SK-MEL-5 (cell line): ENCODE data around the gene PLCH1. TPM values are rescaled to one million over a fixed set of nuclear protein-coding genes. Genes with fewer than 3 reads are reported as not detected.

Experiments
- DNase-seq: peaks from one replicate; pipeline ENCODE4 v3.0.0-alpha.2; 2016; ENCODE audit warnings: low read depth, low spot score
- in situ Hi-C: cut with HindIII; loops from 2 replicates; pipeline ENCODE4 v1.10.0; 2016; ENCODE audit warnings: low sequenced_read_pairs, high pct_unique_total_duplicates, low pct_unique_long_range_greater_than_20kb
- total RNA-seq: library from RNA; depleted of rRNA; stranded (reverse); fragments of >200 nt; shearing (Covaris generic); gene quantifications from 2 replicates; pipeline ENCODE4 v1.2.3, GENCODE V29; 2014

The PLCH1 gene
- total RNA-seq, 1 experiment from 2014 or later = 0.26 TPM

DNA sequence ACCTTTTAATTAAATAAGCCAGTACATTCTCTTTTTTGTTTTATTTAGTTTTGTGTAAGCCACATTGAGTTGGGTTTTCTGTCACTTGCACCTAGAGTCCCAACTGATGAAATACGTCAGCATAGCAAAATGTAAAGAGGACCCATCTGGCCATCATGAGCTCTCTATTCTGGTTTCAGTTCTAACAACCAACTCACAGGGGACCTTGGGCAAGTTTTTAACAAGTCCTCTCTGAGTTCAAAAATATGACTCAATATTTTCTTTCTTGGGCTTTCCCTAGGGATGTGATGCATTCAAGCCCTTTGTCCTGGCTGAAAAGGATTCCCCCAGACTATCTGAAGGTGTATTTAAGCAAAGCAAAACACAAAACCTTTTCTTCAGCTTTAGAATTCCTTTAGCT lies 32.9 kb downstream of the PLCH1 start:
- in situ Hi-C loops = no loop called here

DNA sequence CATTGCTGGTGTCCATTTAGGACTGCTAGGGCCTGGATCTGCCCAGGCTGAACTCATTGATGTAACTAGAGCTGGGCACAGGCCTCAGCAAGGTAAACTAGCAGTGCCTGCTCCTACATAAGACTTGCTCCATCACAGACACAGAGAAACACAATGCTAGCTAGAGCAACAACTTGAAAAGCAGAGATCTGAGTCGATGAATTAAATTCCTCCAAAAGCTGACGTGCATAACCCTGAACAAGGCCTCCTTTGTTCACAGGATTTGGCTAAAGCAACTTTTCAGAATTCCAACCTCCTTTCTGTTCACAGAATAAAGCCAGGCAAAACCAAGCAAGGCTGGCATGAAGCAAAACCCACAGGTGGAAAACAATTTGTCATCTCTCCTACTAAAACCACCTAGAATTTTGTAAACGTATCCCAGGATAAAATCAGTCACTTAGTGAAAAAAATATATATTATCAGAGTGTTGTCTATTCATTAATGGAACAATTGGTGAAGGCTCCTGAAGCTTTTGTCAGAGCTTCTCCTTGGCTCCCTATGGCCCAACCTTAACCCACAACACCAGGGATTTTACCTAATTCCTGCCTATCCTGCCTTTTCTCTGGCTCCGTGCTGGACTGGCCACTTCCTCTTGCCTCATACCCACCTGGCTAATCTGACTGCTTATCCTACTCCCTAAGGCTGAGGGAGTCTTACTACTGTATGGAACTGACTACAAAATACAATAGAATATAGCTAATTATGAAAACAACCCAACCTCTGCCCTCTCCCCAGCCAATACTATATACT lies 39.9 kb downstream of the PLCH1 start:
- in situ Hi-C loops = no loop called here
- DNase-seq = peak; percentile 82

More for the DNA sequence above, 32.9 kb downstream of the PLCH1 start:
- DNase-seq = no peak

DNA sequence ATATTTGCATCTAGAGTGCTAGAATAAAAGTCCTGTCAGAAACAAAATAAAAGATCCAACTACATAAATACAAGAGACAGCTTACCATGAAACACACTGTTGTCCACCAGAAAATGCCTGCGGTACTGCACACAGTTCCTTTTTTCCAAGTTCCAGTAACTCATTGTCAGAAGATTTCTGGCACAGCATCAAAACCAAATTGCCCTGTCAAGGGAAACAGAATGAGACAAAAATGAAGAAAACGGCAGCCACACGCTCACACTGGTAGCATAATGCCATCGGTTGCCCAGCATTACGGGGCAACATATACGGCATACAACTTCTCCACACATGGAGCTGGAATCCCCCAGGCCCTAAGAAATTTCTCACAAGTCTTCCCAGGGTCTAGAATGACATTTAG lies 40.8 kb downstream of the PLCH1 start:
- peak; percentile 37 for DNase-seq

DNA sequence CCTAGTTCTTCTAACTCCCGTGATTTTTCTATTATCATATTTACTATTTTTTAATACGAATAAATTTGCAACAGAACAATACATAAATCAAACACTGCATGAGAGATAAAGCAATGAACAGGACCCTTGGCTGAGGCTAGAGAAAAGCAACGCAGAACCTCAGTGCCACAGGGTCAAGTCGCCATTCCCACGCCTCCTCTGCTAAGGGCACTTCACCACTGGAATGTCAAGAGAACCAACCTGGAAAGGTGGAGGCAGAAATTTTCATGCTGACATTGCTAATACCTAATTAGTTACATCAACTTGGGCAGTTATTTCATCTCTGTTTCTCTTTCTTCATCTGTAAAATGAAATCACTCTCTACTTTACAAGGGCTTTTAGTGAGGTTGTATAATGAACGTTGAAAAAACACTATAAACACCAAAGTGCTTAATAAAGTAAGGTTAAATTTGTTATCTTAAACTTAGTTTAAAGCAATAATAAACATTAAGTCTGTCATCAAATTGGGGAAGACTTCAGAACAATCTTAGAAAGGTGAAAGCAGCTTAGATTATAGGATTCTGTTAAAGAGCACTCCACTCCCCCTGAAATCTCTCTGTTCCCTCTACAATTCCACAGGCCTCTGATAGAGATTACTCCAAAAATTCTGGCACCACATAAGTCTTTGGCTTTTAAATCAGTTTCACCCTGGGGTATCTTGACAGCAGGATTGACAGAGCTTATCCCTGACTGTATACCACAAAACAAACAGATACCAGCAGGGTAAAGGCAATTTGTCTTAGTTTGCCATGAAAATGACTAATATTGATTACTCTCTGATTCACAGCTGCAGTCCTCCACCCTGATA lies 41.9 kb downstream of the PLCH1 start:
- in situ Hi-C loops = no loop called here

More for the DNA sequence above, 40.8 kb downstream of the PLCH1 start:
- in situ Hi-C loops = no loop called here

DNA sequence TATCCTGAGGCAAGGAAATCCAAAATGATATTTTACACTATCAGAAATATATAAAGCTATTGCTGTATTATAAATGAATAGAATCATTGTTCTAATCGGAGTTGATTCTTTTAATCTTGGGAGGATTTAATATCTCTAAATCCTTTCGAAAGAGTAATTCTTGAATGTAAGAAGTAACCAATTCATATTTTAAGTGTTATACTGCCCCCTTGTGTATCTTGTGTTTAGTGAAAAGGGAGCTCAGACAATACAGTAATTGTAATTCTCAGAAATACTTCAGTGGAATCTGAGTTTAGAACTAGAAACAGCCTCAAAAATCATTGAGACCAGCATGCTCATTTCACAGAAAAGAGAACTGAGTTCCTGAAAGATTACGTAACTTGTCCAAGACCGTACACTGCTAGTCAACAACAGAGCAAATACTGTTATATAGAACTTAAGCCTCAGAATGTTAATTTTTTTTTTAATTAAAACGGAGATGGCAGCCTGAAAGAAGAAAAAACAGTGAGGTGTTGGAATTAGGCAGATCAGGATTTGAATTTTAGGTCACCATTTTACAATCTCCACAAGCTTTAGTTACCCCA lies 42.9 kb downstream of the PLCH1 start:
- DNase-seq = peak; percentile 86
- in situ Hi-C loops = no loop called here

More for the DNA sequence above, 41.9 kb downstream of the PLCH1 start:
- DNase-seq = no peak

DNA sequence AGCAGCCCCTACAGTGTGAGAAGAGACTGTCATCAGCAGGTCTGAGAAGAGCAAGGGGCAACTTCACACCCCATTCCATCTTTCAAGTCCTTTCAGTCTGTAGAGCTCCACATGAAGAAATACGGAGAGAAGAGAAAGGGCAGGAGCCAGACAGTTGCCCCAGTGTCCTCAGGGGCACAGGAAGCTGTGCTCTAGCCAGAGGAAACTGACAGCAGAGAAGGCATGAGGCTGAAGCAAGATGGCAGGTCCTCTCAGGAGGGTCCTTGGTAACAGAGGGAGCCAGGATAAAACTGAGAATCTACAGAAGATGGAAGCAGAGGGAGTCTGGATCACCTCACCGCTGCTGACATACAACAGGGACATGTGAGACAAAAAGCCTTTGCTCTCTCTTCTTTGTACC lies 47.3 kb downstream of the PLCH1 start:
- in situ Hi-C loops = no loop called here
- no peak for DNase-seq

DNA sequence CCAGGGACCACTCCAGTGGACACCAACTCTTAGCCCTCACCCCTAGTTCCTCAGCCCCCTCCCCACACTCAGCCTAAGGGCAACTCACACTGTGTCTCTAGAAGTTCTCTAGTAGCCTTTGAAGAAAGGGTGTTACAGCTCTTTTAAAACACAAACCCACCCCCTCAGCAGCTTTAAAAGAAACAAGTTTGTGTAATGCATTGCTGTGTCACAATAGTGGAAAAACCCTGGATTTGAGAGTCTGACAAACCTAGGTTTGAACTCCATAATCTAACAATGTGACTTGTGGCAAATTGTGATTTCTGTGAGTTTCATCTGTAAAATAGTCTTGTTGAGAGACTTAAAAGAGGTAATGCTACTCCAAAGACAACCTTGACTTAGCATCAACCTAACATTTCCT lies 54.0 kb downstream of the PLCH1 start:
- DNase-seq = no peak
- in situ Hi-C loops = no loop called here

DNA sequence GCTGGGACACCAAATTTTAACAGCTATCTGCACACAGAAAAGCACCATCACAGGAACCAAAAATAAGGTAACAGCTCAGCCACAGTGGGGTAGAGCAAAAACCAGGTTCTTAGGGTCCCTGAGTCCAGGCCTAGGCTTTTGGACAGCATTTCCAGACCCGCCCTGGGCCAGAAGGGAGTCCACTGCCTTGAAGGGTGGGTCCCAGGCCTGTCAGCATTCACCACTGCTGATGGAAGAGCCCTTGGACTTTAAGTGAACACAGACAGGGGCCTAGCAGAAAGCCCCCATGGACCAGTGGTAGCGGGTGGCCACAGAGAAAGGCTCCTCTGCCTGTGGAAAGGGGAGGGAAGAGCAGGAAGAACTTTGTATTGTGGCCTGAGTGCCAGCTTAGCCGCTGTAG lies 56.4 kb downstream of the PLCH1 start:
- no peak for DNase-seq

DNA sequence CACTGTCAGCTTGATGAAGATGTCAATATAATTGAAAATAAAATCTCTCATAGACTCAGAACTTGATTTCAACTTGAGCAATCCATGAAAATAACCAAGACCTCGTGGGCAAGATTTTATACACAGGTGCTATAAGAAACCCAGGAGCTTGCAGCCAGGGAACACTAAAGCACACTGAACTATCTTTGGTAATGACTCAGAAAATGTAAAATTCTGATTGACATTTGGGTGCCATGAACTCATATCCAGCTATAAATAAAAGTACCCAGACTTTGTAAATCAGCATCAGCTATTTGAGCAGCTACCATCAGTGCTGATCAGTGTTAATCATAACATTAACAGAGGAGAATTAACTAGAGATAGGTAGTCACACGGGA lies 61.5 kb downstream of the PLCH1 start:
- DNase-seq = no peak
- in situ Hi-C loops = no loop called here

More for the DNA sequence above, 56.4 kb downstream of the PLCH1 start:
- in situ Hi-C loops = no loop called here

DNA sequence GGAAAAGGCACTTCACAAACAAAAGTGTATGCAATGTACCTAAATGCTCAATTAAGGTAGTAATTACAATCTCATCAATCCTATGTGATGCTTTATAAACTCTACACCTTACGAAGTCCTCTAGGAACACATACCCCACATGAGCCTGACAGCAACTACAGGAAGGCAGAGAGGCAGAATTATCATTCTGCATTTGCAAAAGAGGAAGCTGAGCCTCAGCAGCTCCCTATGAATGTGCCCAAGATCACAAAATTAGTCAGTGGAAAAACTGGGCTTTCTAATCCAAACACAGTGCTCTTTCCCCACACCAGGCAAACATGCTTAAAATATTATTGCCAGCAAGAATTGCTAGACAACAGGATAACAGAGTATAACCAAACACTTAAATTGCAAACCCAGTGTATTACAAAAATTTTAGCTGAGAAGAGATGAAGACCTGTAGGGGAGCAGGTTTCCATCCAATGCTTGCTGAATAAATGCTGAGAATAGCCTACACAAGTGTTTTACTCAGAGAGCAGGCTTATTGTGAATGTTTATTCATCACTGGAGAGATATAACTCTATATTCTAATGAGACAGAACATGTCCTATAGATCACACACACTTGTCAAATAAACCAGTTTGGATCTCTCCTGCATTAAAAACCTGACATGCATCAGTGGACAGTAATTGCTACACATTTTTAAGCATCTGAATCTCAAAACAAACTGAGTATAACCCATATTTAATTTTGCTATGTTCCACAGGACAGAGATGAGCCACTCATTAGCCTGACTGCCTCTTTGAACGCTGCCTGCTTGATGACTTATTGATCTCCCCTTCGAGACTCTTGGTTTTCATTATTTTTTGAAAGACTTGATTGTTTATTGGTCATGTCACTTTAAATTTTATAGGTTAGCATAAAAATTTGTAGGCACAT lies 62.2 kb downstream of the PLCH1 start:
- DNase-seq = no peak
- in situ Hi-C loops = no loop called here

DNA sequence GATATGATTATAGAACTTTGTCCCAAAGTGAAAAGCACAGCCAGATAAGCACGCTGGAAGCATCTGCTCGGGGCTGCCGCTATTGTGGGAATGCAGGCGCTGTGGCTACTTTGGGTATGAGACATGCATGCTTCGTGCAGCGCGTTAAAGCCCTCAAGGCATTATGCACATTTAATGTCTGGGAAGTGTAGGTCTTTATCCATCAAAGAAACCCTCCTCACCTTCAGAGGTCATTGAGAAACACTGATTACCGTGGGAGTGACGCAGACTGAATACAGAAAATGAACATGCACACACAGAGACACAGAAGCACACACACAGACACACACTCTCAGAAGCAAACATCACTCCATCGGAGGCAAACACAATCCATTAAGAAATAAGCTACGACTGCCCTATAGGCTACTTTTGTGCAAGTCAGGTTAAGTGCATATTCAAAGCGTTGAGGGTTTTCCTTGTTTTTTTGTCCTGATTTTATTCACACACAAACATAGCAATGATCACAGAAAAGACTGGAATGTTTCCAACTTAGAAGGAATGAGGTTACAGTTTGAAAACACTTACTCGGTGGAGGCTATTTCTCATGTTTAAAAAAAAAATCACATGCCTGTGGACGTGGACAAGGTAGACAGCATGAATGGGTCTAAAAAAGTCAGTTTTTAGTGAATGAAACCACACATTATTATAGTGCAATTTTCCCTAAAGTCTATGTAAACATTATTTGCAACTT lies 68.5 kb downstream of the PLCH1 start:
- DNase-seq = peak; percentile 35
- in situ Hi-C loops = no loop called here

DNA sequence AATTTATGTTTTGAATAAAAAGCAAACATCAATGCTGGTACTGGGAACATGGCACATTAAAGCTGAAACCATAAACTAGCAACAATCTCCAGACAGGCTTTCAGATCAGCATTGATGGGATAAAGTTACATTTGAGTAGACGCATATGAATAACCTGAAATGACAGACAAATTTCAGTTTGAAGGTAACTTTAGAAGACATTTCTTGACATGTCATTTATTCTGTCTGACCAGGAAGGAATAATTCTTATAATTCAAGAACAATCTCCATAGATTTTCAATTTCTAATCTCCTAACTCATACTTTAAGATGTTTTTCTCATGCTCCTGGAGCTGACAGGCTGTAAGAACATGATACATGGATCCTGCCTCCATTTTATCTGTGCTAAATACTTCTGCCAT lies 69.8 kb downstream of the PLCH1 start:
- in situ Hi-C loops = no loop called here
- no peak for DNase-seq

DNA sequence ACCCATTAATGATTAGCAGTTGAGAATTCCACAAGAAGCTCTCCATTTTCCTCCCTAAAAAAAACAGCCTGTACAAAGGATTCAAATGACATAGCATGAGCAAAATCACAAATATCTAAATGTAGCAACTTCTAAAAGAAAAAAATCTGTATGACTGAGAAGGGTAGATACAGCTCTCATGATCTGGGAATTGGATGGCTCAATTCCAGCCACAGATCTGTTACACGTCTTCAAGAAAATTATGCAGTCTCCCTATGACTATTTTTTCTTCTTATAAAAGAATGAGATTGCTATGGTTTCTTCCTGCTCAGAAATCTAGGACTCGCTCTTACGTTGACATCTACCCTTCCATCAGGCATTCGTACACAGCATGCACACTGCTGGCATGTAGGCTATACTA lies 71.5 kb downstream of the PLCH1 start:
- in situ Hi-C loops = no loop called here
- DNase-seq = no peak

DNA sequence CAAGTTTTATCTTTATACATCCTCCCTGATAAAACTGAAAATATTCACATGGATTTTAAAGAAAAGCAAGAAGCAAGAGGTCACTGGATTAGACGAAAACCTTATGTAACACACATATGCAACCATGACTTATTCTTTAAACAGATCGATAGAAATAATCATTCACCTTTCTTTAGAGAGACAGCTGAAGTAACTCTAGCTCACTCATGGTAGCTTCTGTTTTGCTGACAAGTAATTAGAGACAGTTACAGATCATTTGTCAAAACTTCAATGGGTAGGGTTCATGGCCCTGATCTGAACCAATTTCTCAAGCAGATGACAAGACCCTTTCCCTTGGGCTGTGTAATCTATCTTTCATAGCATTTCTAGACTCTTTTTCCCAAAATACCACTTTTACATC lies 74.5 kb downstream of the PLCH1 start:
- DNase-seq = no peak
- in situ Hi-C loops = no loop called here

DNA sequence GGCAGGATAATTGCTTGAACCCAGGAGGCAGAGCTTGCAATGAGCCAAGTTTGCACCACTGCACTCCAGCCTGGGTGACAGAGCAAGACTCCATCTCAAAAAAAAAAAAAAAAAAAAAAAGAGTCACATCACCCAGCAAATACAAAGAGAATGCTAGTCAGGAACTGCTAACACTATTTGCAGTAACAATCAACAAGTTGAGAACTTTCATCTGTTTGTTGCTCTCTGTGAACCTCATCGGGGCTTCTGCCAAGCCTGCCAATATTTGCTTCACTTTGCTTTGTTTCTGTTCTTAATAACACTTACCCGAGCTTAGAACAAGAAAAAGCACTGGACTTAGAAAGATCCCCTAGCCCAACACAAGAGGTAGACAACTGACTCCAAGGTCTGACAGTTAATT lies 76.9 kb downstream of the PLCH1 start:
- in situ Hi-C loops = no loop called here
- DNase-seq = no peak

DNA sequence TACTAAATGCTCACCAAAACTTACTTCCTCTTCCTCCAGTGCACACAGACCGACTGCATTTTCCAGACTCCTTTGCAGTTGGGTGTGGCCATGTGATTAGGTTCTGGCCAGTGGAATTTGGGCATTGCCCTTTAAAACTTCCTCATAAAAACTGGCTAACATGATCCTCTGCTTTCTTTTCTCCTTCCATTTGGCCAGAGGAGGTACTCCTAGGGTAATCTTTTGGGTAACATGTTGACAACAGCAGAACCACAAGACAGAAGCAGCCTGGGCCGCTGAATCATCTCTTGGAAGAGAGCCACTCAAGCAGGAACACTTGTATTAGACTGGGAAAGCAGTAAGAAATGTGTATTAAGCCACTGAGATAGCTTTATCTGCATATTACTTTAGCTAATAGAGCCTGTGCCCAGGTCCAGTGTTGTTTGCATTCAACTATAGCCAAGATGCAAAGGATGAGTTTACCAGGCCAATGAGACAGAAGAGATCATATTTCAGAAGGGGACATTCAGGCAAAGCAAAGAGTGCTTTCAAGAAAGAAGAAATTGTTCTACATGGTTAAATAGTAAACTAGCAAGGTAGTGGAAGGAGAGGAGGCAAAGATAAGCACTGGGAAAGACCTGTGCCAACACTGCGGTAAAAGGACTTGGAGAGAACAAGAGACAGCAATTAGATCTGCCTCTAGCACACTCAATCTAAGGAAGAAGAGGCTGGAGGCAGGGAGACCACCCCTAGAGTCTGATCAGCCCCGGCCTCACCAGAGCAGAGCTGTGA lies 79.8 kb downstream of the PLCH1 start:
- peak; percentile 4 for DNase-seq
- in situ Hi-C loops = no loop called here
